SK-N-SH (cell line): ENCODE measurements around the gene DAGLA. TPM values are rescaled to one million over a fixed set of nuclear protein-coding genes. Genes with fewer than 3 reads are reported as not detected.

Source experiments
- CTCF ChIA-PET: fragments of 300-600, 350-600 bp; formaldehyde crosslinking; extraction: SDS; loops from one replicate; lab custom pipeline; 2021; lab: Yijun Ruan, JAX
- POLR2A ChIA-PET: fragments of 350-600 bp; sonication (Branson Sonifier 250); formaldehyde crosslinking; extraction: SDS; loops from one replicate; lab custom pipeline; 2020; ENCODE audit warnings: antibody characterized with exemption, inconsistent platforms; lab: Yijun Ruan, JAX
- DNase-seq: peaks from one replicate; pipeline ENCODE4 v3.0.0; 2012
- H2AFZ ChIP-seq: fragments of 200-600 bp; sonication (generic); 2 replicates; pipeline ENCODE4 v1.8.1; 2016; ENCODE audit warnings: antibody characterized with exemption, mild to moderate bottlenecking, low read depth
- H3F3A ChIP-seq: fragments of 200-600 bp; sonication (generic); replicated peaks from 2 replicates; pipeline ENCODE3; 2016; ENCODE audit warnings: antibody characterized with exemption, mild to moderate bottlenecking; ENCODE audit not compliant: insufficient read depth
- H3K27ac ChIP-seq, 2 experiments: fragments of 200-500 bp in 1 of 2; fragments of 200-600 bp in 1 of 2; sonication (Bioruptor generic) in 1 of 2; sonication (generic), shearing (Covaris generic) in 1 of 2; 2 replicates each; pipeline versions ENCODE4 v1.5.1 to v1.6.1; 2014 to 2016; ENCODE audit warnings: low read depth in 2 of 2, inconsistent platforms in 1 of 2, low read length in 1 of 2, mild to moderate bottlenecking in 1 of 2, mixed read lengths in 1 of 2
- H3K27me3 ChIP-seq: fragments of 200-600 bp; sonication (generic), shearing (Covaris generic); 2 replicates; pipeline ENCODE4 v1.6.1; 2016; ENCODE audit warnings: mixed run types; ENCODE audit not compliant: insufficient read depth
- H3K36me3 ChIP-seq, 2 experiments: fragments of 200-500 bp in 1 of 2; fragments of 200-600 bp in 1 of 2; sonication (Bioruptor generic) in 1 of 2; sonication (generic) in 1 of 2; replicated peaks in 1 of 2; 2 replicates each; pipeline versions ENCODE3 to v1.5.1; 2014 to 2016; ENCODE audit warnings: low read length in 1 of 2, mild to moderate bottlenecking in 1 of 2; ENCODE audit not compliant: insufficient read depth in 2 of 2, control insufficient read depth in 1 of 2
- H3K4me1 ChIP-seq, 2 experiments: fragments of 200-500 bp in 1 of 2; fragments of 200-600 bp in 1 of 2; sonication (Bioruptor generic) in 1 of 2; sonication (generic), shearing (Covaris generic) in 1 of 2; 2 replicates each; pipeline versions ENCODE4 v1.5.1 to v1.6.1; 2014 to 2016; ENCODE audit warnings: low read depth in 1 of 2, low read length in 1 of 2, mixed run types in 1 of 2; ENCODE audit not compliant: insufficient read depth in 2 of 2, control insufficient read depth in 1 of 2
- H3K4me2 ChIP-seq: fragments of 200-600 bp; sonication (generic), shearing (Covaris generic); 2 replicates; pipeline ENCODE4 v1.6.1; 2017; ENCODE audit warnings: mixed run types
- H3K4me3 ChIP-seq, 2 experiments: fragments of 200-500 bp in 1 of 2; fragments of 200-600 bp in 1 of 2; sonication (Bioruptor generic) in 1 of 2; sonication (generic), shearing (Covaris generic) in 1 of 2; 2 replicates each; pipeline versions ENCODE4 v1.5.1 to v1.8.1; 2014 to 2016; ENCODE audit warnings: low read depth in 2 of 2, inconsistent platforms in 1 of 2, low read length in 1 of 2, mild to moderate bottlenecking in 1 of 2, mixed read lengths in 1 of 2, moderate library complexity in 1 of 2
- H3K79me2 ChIP-seq: fragments of 200-600 bp; sonication (generic); 2 replicates; pipeline ENCODE4 v1.8.1; 2017; ENCODE audit warnings: mild to moderate bottlenecking; ENCODE audit not compliant: insufficient read depth
- H3K9ac ChIP-seq: fragments of 200-600 bp; sonication (generic); 2 replicates; pipeline ENCODE4 v1.6.1; 2017; ENCODE audit warnings: mixed run types
- H3K9me2 ChIP-seq: fragments of 200-600 bp; sonication (generic); 2 replicates; pipeline ENCODE4 v1.6.1; 2017; ENCODE audit warnings: mixed run types
- H3K9me3 ChIP-seq: fragments of 200-600 bp; sonication (generic); 2 replicates; pipeline ENCODE4 v1.6.1; 2017; ENCODE audit warnings: mixed run types, mild to moderate bottlenecking, moderate library complexity
- H4K20me1 ChIP-seq: fragments of 200-600 bp; sonication (generic); 2 replicates; pipeline ENCODE4 v1.6.1; 2017; ENCODE audit warnings: mild to moderate bottlenecking, mixed run types; ENCODE audit not compliant: insufficient read depth
- CHD2 ChIP-seq: fragments of 150-350 bp; IDR thresholded peaks from 2 replicates; pipeline ENCODE4 v1.6.1; 2018; ENCODE audit warnings: low read length; ENCODE audit not compliant: partially characterized antibody
- CTCF ChIP-seq: fragments of 200-600 bp; sonication (generic); IDR thresholded peaks from 2 replicates; pipeline ENCODE4 v1.6.1; 2017; ENCODE audit warnings: antibody characterized with exemption, mild to moderate bottlenecking, moderate library complexity
- ELF1 ChIP-seq: IDR thresholded peaks from 2 replicates; pipeline ENCODE4 v1.4.0; 2012
- EP300 ChIP-seq, 2 experiments: IDR thresholded peaks; 2 replicates each; pipeline versions ENCODE4 v1.4.0 to v1.6.1; 2012; ENCODE audit warnings: borderline replicate concordance in 1 of 2, low read depth in 1 of 2, low read length in 1 of 2
- EZH2phosphoT487 ChIP-seq: fragments of 200-600 bp; sonication (generic); IDR thresholded peaks from 2 replicates; pipeline ENCODE4 v1.6.1; 2017; ENCODE audit warnings: low read depth, mixed run types, mild to moderate bottlenecking, antibody characterized with exemption, moderate library complexity, borderline replicate concordance
- GATA2 ChIP-seq: sonication (generic); formaldehyde crosslinking; IDR thresholded peaks from 2 replicates; pipeline ENCODE4 v1.5.0; 2020; ENCODE audit warnings: mild to moderate bottlenecking, missing genetic modification reagents
- IRF3 ChIP-seq: fragments of 150-350 bp; IDR thresholded peaks from 2 replicates; pipeline ENCODE4 v1.6.1; 2016; ENCODE audit warnings: mild to moderate bottlenecking, low read depth, low read length
- JUND ChIP-seq: IDR thresholded peaks from 2 replicates; pipeline ENCODE4 v1.4.0; 2012
- NFIC ChIP-seq: IDR thresholded peaks from 2 replicates; pipeline ENCODE4 v1.4.0; 2012; ENCODE audit warnings: borderline replicate concordance
- NRF1 ChIP-seq: IDR thresholded peaks from 2 replicates; pipeline ENCODE4 v1.6.1; 2012; ENCODE audit warnings: low read depth, mild to moderate bottlenecking, low read length
- PBX3 ChIP-seq: IDR thresholded peaks from 2 replicates; pipeline ENCODE4; 2012
- POLR2AphosphoS5 ChIP-seq: IDR thresholded peaks from 2 replicates; pipeline ENCODE4 v1.6.1; 2012; ENCODE audit warnings: low read depth, low read length
- RAD21 ChIP-seq: IDR thresholded peaks from 2 replicates; pipeline ENCODE4 v1.6.1; 2012; ENCODE audit warnings: mild to moderate bottlenecking, low read length
- RCOR1 ChIP-seq: fragments of 150-350 bp; IDR thresholded peaks from 2 replicates; pipeline ENCODE4 v1.6.1; 2017; ENCODE audit warnings: antibody characterized with exemption, low read length
- REST ChIP-seq: IDR thresholded peaks from 2 replicates; pipeline ENCODE4 v1.6.1; 2012; ENCODE audit warnings: mild to moderate bottlenecking, low read depth, low read length, moderate library complexity
- RFX5 ChIP-seq: IDR thresholded peaks from 2 replicates; pipeline ENCODE4 v1.6.1; 2012; ENCODE audit warnings: mild to moderate bottlenecking, improper control_type of control experiment, low read length
- RXRA ChIP-seq: IDR thresholded peaks from 2 replicates; pipeline ENCODE4 v1.4.0; 2012; ENCODE audit warnings: low read depth, mild to moderate bottlenecking, borderline replicate concordance
- SMC3 ChIP-seq: IDR thresholded peaks from 2 replicates; pipeline ENCODE4 v1.6.1; 2012; ENCODE audit warnings: low read depth, low read length, improper control_type of control experiment
- TCF12 ChIP-seq: IDR thresholded peaks from 2 replicates; pipeline ENCODE4 v1.4.0; 2012
- TEAD4 ChIP-seq: IDR thresholded peaks from 2 replicates; pipeline ENCODE4 v1.4.0; 2012; ENCODE audit warnings: mild to moderate bottlenecking, borderline replicate concordance; ENCODE audit not compliant: insufficient read depth
- YY1 ChIP-seq: IDR thresholded peaks from 2 replicates; pipeline ENCODE4 v1.4.0; 2012; ENCODE audit warnings: low read depth, mild to moderate bottlenecking
- WGBS: methylation state at CpG from one replicate; pipeline ENCODE4 v1.1.6; 2017; ENCODE audit warnings: low lambda C conversion rate; 5-methylcytosine and 5-hydroxymethylcytosine counted together
- polyA plus RNA-seq, 3 experiments: library from polyadenylated mRNA; depleted of rRNA; stranded (reverse); fragments of >200 nt; gene quantifications; 2 replicates each; pipeline ENCODE4 v1.2.3, GENCODE V29; 2012

The DAGLA gene
- polyA plus RNA-seq, 1 of the 3 experiments (the other 2 are of a cell fraction): 3.3 TPM

GRCh38 chr11:61712314-61712713 lies 32.1 kb downstream of the DAGLA start (continued):
- no peak for TF ChIP-seq CTCF
- TF ChIP-seq PBX3: no peak
- no peak for TF ChIP-seq RFX5
- no peak for TF ChIP-seq EZH2phosphoT487
- TF ChIP-seq POLR2AphosphoS5: no peak
- TF ChIP-seq REST: no peak

- H3K9ac ChIP-seq: no peak overlapping the region
- no peaks in the 10 kb centered on the region for H3K27me3 ChIP-seq
- no peak overlapping the region for H3K4me3 ChIP-seq
- TF ChIP-seq JUND: no peak
- TF ChIP-seq GATA2 (CRISPR knock-in tag): no peak
- TF ChIP-seq CHD2: no peak
- no peak for TF ChIP-seq SMC3
- TF ChIP-seq NRF1: no peak
- no peak for TF ChIP-seq YY1
- TF ChIP-seq TEAD4: no peak
- no peak for TF ChIP-seq ELF1
- no peak for TF ChIP-seq RAD21
- TF ChIP-seq NFIC: no peak
- TF ChIP-seq EP300 (IDR thresholded peaks at IDR 0.05; ENCODE audit: borderline replicate concordance in 1 of 2, low read depth in 1 of 2, low read length in 1 of 2): no peak
- no peak for TF ChIP-seq TCF12
- TF ChIP-seq IRF3: no peak
- TF ChIP-seq RCOR1: no peak
- no peak for TF ChIP-seq RXRA
- 91% methylated on average over 6 of the region's 6 CpGs for WGBS
- ChIA-PET CTCF (interaction anchor here (2.1 to 3.3 kb wide), 2 partner anchors 15 to 21 kb away, joined by 5 to 18 read pairs; no protein-coding TSS in a partner anchor), POLR2A (no interaction called here)
- no peaks in the 10 kb centered on the region for H3K36me3 ChIP-seq
- no peak overlapping the region for H3K27ac ChIP-seq
- H4K20me1 ChIP-seq: no peaks in the 10 kb centered on the region
- H3K4me2 ChIP-seq: no peak overlapping the region
- H2AFZ ChIP-seq: no peak overlapping the region
- H3K4me1 ChIP-seq: peaks cover 4 to 23% of the 10 kb centered on the region in 2 experiments; a peak in 2 of 4 replicates
- no peaks in the 10 kb centered on the region for H3K9me3 ChIP-seq
- no peaks in the 10 kb centered on the region for H3F3A ChIP-seq
- no peaks in the 10 kb centered on the region for H3K9me2 ChIP-seq
- DNase-seq: no peak
- H3K79me2 ChIP-seq: no peaks in the 10 kb centered on the region; the same call in 1 of the 2 replicates
These were observed 32.7 kb downstream of the DAGLA start for GRCh38 chr11:61712846-61713245.
